H1 (cell line): Measurements from ENCODE around the gene C16orf90. TPM values are rescaled to one million over a fixed set of nuclear protein-coding genes. Genes with fewer than 3 reads are reported as not detected.

ENCODE experiments used
- EZH2 ChIP-seq: fragments of 200-600 bp; sonication (generic); IDR thresholded peaks from 2 replicates; pipeline ENCODE4 v1.7.1; 2012; ENCODE audit warnings: low read depth, mild to moderate bottlenecking, moderate library complexity, low read length, inconsistent platforms; ENCODE audit not compliant: severe bottlenecking
- HDAC2 ChIP-seq, 2 experiments: fragments of 300-600 bp in 1 of 2; sonication (generic) in 1 of 2; IDR thresholded peaks; 2 replicates each; pipeline ENCODE4 v1.6.1; 2011 to 2012; ENCODE audit warnings: low read depth in 2 of 2, low read length in 2 of 2, mild to moderate bottlenecking in 2 of 2, moderate library complexity in 2 of 2, borderline replicate concordance in 1 of 2, inconsistent platforms in 1 of 2
- NANOG ChIP-seq: IDR thresholded peaks from 2 replicates; pipeline ENCODE4 v1.6.1; 2011; ENCODE audit warnings: low read length, low read depth, mild to moderate bottlenecking, inconsistent platforms; ENCODE audit not compliant: insufficient read depth, poor library complexity, severe bottlenecking
- RBBP5 ChIP-seq: IDR thresholded peaks from 2 replicates; pipeline ENCODE4 v1.7.1; 2012; ENCODE audit warnings: low read depth, mild to moderate bottlenecking, inconsistent platforms, low read length, moderate library complexity, borderline replicate concordance
- RNF2 ChIP-seq: fragments of 200-900, 300-1000 bp; sonication (generic); IDR thresholded peaks from 2 replicates; pipeline ENCODE4 v1.7.1; 2016; ENCODE audit warnings: borderline replicate concordance, low read depth, mild to moderate bottlenecking, antibody characterized with exemption, low read length; ENCODE audit not compliant: poor library complexity, severe bottlenecking; ENCODE audit errors: missing control alignments
- SAP30 ChIP-seq: fragments of 300-600 bp; sonication (generic); IDR thresholded peaks from 2 replicates; pipeline ENCODE4 v1.7.1; 2012; ENCODE audit warnings: low read length, moderate library complexity, mild to moderate bottlenecking, inconsistent platforms; ENCODE audit not compliant: insufficient read depth, insufficient replicate concordance
- polyA plus RNA-seq, 7 experiments: library from polyadenylated mRNA; depleted of rRNA in 3 of 7; stranded (reverse) in 5 of 7; unstranded in 2 of 7; fragments of >200 nt in 5 of 7; fragments of 200-250 nt in 2 of 7; gene quantifications; 1 replicate in 5 of 7; 2 replicates in 1 of 7; 4 replicates in 1 of 7; pipeline versions ENCODE4 v1.2.1 to v1.2.3, GENCODE V29; 2011 to 2013; ENCODE audit warnings: missing spikeins in 2 of 7, mixed read lengths in 2 of 7
- total RNA-seq: library from RNA; stranded (reverse); fragmentation: NEBNext Ultra II Directional; extraction: Animal tissue kit (Norgen Biotek cat#: 25700); gene quantifications from 2 replicates; pipeline ENCODE4 v1.2.1, GENCODE V29; 2021

Gene C16orf90
- total and polyA plus RNA-seq, 2 of the 8 experiments (the other 6 are each of a cell fraction or from before 2014, with no cell fraction given): not detected

GRCh38 chr16:3520413-3520812 is 25.1 kb upstream of the C16orf90 start (continued):
- TF ChIP-seq NANOG (no peak), SAP30 (no peak), RNF2 (no peak), HDAC2 (IDR thresholded peaks at IDR 0.05; ENCODE audit: borderline replicate concordance in 1 of 2, low read depth in 2 of 2, low read length in 2 of 2) (no peak), RBBP5 (no peak), EZH2 (no peak)
